Measurements from ENCODE around the gene SORCS3. TPM values are rescaled to one million over a fixed set of nuclear protein-coding genes. Genes with fewer than 3 reads are reported as not detected.

SORCS3 gene
- polyA plus RNA-seq, 1 donor (not counting 4 experiments of a cell fraction or from before 2014, with no cell fraction given), result not detected

- Histone ChIP-seq H3K79me2 (ENCODE audit: control insufficient read depth, insufficient read depth, low read length) (no peaks in the 10 kb centered on the region), H3K27me3 (ENCODE audit: control insufficient read depth, extremely low read depth, insufficient read depth, low read length) (peaks cover 2% of the 10 kb centered on the region), H3K4me1 (ENCODE audit: control insufficient read depth, extremely low read depth, insufficient read depth, low read length) (no peaks in the 10 kb centered on the region), H3K27ac (ENCODE audit: control insufficient read depth, insufficient read depth, low read length) (no peak overlapping the region), H3K9ac (ENCODE audit: control insufficient read depth, extremely low read depth, insufficient read depth, low read length) (no peak overlapping the region), H3K9me3 (ENCODE audit: control insufficient read depth, low read depth, low read length) (no peaks in the 10 kb centered on the region), H3K4me3 (ENCODE audit: control insufficient read depth in 2 of 3, extremely low read depth in 1 of 3, insufficient read depth in 2 of 3, low read depth in 1 of 3, low read length in 3 of 3) (no peak overlapping the region), H2AFZ (ENCODE audit: control insufficient read depth, low read length) (no peak overlapping the region), H3K4me2 (ENCODE audit: control insufficient read depth, extremely low read depth, insufficient read depth, low read depth, low read length) (no peak overlapping the region), H4K20me1 (ENCODE audit: control insufficient read depth, extremely low read depth, insufficient read depth, low read length) (no peaks in the 10 kb centered on the region), H3K36me3 (ENCODE audit: control insufficient read depth in 2 of 2, extremely low read depth in 1 of 2, insufficient read depth in 2 of 2, low read length in 2 of 2) (no peaks in the 10 kb centered on the region), H3K9me1 (ENCODE audit: control insufficient read depth, extremely low read depth, insufficient read depth, low read length) (no peaks in the 10 kb centered on the region)
- no peak for FAIRE-seq
- DNase-seq (ENCODE audit: low read depth, low spot score), result no peak
- dilution Hi-C loops (cut with MboI; ENCODE audit: extremely low pct_ligation_motif_present, low sequenced_read_pairs), result no loop called here
- TF ChIP-seq CTCF (optimal IDR thresholded peaks at IDR 0.05 in 1 of 3, IDR thresholded peaks at IDR 0.05 in 1 of 3, conservative IDR thresholded peaks at IDR 0.05 in 1 of 3; ENCODE audit: extremely low read depth in 1 of 3, insufficient read depth in 2 of 3, low read length in 3 of 3), result peak; percentile 66 to 72 (median 68)
- TF ChIP-seq EZH2 (IDR thresholded peaks at IDR 0.05; ENCODE audit: low read length), result no peak
These were observed 26.8 kb upstream of the SORCS3 start for GRCh38 chr10:104614245-104614831.

- Histone ChIP-seq H3K4me1 (ENCODE audit: control insufficient read depth, extremely low read depth, insufficient read depth, low read length) (no peaks in the 10 kb centered on the region), H4K20me1 (ENCODE audit: control insufficient read depth, extremely low read depth, insufficient read depth, low read length) (no peaks in the 10 kb centered on the region), H3K9me3 (ENCODE audit: control insufficient read depth, low read depth, low read length) (no peaks in the 10 kb centered on the region), H3K9ac (ENCODE audit: control insufficient read depth, extremely low read depth, insufficient read depth, low read length) (no peak overlapping the region), H3K36me3 (ENCODE audit: control insufficient read depth in 2 of 2, extremely low read depth in 1 of 2, insufficient read depth in 2 of 2, low read length in 2 of 2) (no peaks in the 10 kb centered on the region), H3K4me3 (ENCODE audit: control insufficient read depth in 2 of 3, extremely low read depth in 1 of 3, insufficient read depth in 2 of 3, low read depth in 1 of 3, low read length in 3 of 3) (no peak overlapping the region), H3K4me2 (ENCODE audit: control insufficient read depth, extremely low read depth, insufficient read depth, low read depth, low read length) (no peak overlapping the region), H3K79me2 (ENCODE audit: control insufficient read depth, insufficient read depth, low read length) (no peaks in the 10 kb centered on the region), H2AFZ (ENCODE audit: control insufficient read depth, low read length) (no peak overlapping the region), H3K27ac (ENCODE audit: control insufficient read depth, insufficient read depth, low read length) (no peak overlapping the region), H3K9me1 (ENCODE audit: control insufficient read depth, extremely low read depth, insufficient read depth, low read length) (no peaks in the 10 kb centered on the region), H3K27me3 (ENCODE audit: control insufficient read depth, extremely low read depth, insufficient read depth, low read length) (peaks cover 3% of the 10 kb centered on the region)
- no peak for TF ChIP-seq CTCF (optimal IDR thresholded peaks at IDR 0.05 in 1 of 3, IDR thresholded peaks at IDR 0.05 in 1 of 3, conservative IDR thresholded peaks at IDR 0.05 in 1 of 3; ENCODE audit: extremely low read depth in 1 of 3, insufficient read depth in 2 of 3, low read length in 3 of 3)
- dilution Hi-C loops (cut with MboI; ENCODE audit: extremely low pct_ligation_motif_present, low sequenced_read_pairs), result no loop called here
- DNase-seq (ENCODE audit: low read depth, low spot score) (no peak), FAIRE-seq (no peak)
These were observed 26.0 kb upstream of the SORCS3 start for GRCh38 chr10:104615136-104615535.
